Right renal cortex interstitium (tissue), 3 donors: ENCODE results near the gene PTDSS2. TPM values are rescaled to one million over a fixed set of nuclear protein-coding genes. Genes with fewer than 3 reads are reported as not detected.
"Not testable (repeated sequence)": the region's sequence is repeated elsewhere in the genome, so short reads cannot be mapped to it uniquely, and the experiment has no call there.

Source experiments
- DNase-seq, 3 donors: peaks; one replicate each; pipeline ENCODE4 v3.0.0-alpha.2; 2013; ENCODE audit warnings: low read depth in 3 of 3, low spot score in 2 of 3
- polyA plus RNA-seq, 3 donors: library from polyadenylated mRNA; unstranded; fragments of 120-200 nt; gene quantifications; one replicate each; pipeline ENCODE4 v1.2.1, GENCODE V29; 2013; ENCODE audit not compliant: insufficient read length in 3 of 3

PTDSS2 gene
- polyA plus RNA-seq = 10 to 100 TPM; 27.0 to 30.6 (median 27.1) TPM

DNA sequence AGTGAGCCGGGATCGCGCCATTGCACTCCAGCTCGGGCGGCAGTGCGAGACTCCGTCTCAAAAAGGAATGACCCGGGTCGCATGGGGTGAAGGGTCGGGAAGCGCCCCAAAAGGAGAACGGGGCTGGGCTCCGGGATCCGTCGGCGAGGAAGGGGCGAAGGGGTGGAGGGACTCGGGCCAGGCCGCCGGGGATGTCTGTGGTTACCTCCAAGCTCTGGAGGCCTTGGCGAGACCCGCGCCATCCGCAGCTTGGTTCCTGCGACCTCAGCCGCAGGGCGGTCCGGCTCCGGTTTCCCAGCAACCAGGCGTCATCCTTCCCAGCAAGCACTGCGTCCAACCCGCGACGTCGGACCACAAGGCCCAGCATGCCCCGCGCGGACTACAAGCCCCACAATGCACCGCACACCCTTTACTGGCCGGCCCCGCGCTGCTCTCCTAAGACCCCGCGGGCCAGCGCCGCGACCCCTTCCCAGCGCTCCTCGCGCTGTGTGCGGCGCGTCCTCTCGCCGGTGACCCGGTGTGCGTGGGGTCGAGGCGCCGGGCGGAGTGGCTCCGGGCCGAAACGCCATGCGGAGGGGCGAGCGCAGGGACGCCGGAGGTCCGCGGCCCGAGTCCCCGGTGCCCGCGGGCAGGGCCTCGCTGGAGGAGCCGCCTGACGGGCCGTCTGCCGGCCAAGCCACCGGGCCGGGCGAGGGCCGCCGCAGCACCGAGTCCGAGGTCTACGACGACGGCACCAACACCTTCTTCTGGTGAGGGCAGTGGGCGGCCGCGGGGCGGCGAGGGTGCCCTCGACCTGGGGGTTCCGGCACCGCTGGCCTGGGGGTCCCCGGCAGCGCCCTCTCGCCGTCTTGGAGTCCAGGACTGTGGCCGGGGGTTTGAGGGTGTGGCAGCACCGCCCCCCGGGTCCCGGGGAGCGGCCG, at the start of gene PTDSS2:
Gene PTDSS2 (plus strand): TSS at position 391 of the 920 bp plus-strand sequence. CDS start 177 bp downstream, at position 568.
- DNase-seq = peak; percentile 87 to 94 (median 93)

DNA sequence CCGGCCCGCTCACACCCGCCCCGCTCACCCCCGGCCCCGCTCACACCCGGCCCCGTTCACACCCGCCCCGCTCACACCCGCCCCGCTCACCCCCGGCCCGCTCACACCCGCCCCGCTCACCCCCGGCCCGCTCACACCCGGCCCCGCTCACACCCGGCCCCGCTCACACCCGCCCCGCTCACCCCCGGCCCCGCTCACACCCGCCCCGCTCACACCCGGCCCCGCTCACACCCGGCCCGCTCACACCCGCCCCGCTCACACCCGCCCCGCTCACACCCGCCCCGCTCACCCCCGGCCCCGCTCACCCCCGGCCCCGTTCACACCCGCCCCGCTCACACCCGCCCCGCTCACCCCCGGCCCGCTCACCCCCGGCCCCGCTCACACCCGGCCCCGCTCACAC, 48.9 kb upstream of the PTDSS2 start:
- DNase-seq = not testable (repeated sequence)

DNA sequence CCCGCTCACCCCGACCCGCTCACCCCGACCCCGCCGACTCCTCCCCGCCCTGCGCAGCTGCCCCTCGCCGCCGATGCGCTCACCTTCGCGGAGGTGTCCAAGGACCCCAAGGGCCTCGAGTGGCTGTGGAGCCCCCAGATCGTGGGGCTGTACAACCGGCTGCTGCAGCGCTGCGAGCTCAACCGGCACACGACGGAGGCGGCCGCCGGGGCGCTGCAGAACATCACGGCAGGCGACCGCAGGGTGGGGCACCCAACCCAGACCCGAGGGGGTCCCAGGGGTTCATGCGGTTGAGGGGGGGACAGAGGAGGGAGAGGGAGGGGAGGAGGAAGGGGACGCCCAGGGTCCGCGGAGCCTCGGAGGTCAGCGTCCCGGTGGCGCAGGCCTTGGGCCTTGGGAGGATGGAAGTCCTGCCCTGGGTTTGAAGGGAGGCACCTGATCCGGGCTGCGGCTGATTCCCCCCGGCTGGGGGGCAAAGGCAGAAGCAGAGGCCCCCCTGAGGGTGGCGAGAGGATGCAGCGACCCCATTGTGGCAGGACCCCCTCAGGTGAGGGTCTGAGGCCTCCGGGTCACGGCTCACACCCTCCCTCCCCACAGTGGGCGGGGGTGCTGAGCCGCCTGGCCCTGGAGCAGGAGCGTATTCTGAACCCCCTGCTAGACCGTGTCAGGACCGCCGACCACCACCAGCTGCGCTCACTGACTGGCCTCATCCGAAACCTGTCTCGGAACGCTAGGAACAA, 46.9 kb upstream of the PTDSS2 start:
- no peak for DNase-seq

DNA sequence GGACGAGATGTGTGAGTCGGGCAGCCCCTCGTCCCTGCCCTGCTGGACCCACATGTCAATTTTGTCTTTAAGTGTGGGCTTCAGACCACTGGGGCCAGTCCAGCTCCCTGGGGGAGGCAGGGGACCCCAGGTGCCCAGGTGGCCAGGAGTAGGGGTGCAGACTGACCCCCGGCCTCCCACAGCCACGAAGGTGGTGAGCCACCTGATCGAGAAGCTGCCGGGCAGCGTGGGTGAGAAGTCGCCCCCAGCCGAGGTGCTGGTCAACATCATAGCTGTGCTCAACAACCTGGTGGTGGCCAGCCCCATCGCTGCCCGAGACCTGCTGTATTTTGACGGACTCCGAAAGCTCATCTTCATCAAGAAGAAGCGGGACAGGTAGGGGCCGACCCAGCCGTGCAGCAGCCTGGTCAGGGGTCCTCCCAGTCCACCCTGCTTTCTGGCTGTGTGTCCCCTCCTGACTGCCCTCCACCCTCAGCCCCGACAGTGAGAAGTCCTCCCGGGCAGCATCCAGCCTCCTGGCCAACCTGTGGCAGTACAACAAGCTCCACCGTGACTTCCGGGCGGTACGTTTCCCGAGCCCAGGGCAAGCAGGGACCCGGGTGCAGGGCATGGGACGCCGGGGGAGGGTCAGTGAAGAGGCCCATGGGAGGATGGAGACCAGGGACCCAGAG, 46.2 kb upstream of the PTDSS2 start:
- DNase-seq = no peak

DNA sequence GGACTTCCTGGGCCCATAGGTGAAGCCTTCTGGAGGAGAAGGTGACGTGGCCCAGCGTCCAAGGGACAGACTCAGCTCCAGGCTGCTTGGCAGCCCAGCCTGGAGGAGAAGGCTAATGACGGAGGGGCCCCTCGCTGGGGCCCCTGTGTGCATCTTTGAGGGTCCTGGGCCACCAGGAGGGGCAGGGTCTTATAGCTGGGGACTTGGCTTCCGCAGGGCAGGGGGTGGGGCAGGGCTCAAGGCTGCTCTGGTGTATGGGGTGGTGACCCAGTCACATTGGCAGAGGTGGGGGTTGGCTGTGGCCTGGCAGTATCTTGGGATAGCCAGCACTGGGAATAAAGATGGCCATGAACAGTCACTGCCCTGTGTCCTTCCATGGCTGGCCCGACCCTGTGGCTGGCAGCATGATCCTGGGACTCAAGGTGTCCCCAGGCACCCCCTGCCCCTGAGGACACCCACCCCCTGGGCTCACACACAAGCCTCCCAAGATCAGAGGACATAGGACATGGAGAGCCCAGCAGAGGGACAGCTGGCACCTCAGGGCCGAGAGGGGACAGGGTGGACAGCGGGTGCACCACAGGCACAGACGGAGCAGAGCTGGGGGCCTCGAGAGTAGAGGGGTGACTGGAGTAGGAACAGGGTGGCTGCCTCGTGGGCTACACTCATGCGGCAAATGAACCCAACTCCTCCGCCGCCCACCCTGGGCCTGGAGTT, 45.4 kb upstream of the PTDSS2 start:
- no peak for DNase-seq

DNA sequence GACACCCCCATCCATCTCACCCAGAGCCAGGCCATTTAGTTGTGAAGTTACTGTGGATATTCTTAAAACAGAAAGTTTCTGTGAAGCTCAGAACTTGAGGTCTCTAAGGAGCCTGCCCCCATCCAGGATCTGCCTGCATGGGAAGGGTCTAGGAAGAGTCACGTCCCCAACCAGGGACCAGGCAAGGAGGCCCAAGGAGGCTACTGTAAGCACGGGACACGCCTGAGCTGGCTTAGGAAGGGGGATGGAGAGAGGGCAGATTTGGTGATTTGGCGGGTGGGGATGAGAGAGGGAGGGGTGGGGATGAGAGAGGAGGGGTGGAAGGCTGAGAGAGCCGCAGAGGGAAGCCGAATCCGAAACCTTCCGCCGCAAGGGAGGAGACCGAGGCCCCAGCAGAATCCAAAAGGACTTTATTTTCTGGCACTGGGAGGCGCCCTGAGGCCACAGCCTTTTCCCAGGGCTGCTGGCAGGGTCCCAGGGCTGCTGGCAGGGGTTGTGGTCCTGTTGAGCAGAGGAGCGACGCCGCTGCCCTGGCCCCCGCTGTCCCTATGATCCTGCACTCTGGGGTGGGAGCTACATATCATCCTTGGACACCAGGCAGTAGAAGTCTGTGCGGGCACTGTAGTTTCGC, 44.6 kb upstream of the PTDSS2 start:
- DNase-seq = no peak

DNA sequence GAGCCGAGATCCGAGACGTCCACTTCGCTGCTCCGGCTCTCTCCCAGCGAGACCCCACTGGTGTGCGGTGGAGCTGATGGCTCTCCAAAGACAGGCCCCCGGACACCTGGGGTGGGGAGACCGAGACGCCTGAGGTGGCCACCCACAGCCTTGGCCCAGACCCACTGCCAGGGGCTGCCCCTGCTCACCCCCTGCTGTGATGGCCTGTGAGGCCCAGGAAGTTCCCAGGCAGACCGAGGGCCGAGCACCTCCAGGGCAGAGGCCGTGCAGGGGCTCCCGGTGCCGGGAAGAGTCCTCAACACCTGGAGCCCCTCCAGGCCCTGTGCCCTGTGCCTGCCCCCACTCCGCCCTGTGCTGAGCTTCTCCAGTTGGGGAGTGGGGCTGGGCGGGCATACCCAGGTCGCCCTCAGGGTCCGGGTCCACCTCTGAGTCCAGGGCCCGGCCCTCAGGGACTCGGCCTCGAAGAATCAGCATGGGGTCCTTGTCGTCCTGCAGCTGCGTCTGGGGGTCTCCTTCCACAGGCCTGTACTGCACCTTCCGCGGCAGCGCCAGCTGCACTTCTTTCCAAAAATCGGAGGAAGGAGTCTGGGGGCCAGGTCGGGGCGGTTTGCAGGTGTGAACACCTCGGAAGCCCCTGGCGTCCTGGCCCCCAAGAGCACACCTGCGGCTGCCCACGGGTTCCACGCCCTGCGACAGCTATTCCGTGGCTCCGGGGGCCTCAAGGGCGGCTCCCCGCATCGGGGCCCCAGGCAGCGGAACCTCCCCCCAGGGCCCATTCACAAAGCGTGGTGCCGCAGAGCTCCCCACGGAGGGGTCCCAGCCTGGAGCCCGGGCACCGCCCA, 43.9 kb upstream of the PTDSS2 start:
- no peak for DNase-seq

DNA sequence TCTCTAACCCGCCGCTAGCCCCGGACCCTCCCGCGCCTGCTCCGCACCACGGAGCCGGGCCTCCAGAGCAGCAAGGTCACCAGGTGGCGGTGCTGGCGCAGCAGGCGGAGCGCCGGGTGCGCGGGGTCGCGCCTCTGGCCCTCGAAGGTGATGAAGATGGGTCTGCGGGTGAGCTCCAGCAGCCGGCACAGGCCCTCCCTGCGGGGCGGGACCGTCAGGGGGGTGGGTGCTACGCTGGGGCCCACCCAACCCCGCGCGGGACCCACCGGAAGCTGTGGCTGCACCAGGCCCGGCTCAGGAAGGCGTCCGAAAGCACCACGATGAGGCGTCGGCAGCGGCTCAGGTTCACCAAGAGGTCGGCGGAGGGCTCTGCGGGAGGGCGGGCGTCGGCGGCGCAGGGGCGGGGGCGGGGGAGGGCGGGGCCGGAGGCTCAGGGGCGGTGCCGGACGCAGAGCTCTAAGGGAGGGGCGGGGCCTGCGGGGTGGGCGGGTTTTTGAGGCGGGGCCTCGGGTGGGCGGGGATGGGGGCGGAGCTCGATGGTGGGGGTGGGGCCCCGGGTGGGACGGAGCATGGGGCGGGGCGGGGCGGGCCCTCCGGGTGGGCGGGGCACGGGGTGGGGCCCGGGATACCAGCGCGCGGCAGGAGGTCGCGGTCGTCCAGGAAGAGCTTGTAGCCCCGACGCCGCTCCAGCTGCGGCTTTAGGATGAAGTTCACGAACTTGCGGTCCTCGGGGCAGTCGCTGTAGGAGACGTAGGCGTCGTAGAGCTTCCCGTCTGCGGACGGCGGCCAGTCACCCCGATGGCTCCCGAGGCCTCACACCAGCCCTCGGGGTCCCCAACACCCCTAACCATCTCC, 43.1 kb upstream of the PTDSS2 start:
- no peak for DNase-seq

DNA sequence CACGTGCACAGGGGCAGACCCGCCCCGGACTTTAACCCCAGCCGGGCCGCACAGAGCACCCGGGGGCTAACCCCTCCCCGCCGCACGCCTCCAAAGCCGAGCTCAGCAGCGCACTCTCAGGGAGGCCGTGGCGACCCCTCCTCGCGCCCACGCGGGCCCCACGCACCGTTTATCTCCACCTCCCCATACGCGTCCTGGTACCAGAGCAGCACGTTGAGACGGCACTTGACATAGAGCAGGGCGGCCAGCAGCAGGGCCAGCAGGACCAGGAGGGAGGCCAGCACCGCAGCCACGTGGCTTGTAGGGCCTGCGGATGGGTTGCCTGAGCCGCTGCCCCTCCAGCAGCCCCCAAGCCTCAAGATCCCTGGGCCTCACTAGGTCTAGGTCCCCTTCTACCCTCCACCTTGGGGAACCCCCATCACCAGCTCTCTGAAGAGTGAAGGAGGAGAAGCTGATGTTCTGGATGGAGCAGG, 42.4 kb upstream of the PTDSS2 start:
- DNase-seq = no peak

DNA sequence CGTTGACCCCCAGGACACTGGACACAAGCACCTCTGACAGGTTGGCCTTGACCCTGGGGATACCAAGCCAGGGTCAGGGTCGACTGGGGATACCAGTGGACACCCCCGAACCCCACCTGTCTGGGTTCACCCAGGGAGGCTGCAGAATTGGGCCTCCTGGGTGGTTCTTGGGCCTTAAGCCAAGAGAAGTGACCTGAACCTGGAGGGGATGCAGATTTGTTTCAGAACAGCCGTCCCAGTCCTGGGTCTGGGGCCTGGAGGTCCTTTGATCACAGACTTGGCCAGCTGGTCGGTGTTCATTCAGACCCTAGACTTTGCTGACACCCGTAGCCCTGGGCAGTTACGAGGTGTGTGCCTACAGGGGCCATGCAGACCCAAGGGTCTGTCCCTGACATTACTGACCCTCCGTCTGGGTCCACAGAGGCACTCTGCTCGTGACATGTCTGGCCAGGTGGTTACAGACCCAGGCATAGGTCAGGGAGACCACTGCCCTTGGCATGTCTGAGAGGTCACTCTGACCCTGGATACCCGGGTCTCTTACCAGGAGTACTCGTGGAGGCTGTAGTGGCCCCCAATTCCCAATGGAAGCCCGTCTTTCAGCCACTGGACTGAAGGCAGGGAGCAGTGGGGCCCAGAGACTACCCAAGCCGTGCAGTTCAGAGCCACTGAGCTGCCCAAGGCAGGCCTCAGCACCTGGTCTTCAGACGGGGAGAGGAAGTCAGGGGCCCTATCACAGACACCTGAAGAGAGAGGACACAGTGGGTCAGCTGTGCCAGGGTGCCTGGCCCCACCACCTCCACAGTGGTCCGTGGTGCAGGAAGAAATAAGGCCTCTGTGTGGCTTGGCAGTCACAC, 41.7 kb upstream of the PTDSS2 start:
- no peak for DNase-seq

DNA sequence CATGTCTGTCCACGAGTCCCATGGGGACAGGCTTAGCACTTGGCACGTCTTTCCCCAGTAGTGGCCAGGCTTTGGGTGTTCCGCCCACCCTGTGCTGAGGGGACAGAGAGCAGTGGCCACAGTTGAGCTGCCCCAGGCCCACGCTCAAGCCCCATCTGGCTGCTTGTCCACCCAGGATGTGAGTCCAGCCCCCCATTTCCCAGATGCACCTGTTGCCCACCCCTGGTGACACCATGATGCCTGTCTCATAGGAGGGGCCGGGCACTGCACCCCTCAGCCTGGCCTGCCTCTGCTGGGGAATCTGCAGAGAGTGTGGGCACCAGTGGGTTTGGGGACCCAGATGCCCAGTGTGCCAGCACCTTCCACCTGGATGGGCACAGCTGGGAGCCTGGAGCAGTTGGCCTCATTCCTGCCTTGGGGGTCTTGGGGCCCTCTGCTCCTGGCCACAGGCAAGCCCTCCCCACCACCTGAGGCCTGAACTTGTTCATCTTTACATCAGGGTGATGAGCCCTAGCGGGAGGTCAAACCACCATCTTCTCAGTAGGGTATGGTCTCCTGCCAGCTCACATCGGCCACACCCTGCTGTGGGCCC, 41.0 kb upstream of the PTDSS2 start:
- DNase-seq = no peak

DNA sequence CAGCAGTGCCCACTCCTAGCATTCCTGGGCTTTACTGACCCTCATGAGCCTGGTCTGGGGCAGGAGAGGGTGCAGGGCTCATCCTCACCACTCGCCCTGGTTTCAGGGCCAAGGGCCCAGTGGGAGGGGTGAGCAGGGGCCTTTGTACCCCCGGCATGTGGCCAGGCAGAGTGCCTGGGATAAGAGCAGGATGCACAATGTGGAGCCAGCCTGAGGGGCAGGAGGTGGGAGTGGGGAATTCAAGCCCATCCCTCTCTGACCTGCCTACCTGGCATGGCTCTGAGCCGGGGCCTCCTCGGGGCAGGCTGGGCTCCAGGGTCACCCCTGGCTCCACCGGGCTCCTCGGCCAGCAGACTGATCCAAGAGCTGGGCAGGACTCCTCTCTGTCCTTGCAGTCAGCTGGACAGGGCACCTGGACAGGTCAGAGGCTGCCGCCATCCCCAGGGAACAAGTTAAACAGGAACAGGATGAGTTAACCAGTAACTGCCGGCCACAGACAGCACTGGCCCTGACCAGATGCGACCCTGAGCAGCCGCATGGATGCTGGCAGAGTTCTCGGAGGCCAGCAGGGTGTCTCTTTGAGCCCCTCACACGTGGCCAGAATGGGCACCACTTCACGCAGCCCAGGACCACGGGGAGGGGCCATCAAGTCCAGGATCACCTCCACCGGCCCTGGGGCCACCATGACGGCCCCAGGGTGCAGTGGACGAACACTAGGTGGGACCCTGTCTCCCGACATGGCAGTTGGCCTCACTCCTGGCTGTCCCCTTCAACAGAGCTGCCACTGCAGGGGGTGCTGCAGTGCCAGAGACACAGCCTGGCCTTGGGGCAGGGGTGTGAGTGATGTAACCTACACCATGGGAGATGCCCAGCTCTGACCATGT, 40.2 kb upstream of the PTDSS2 start:
- DNase-seq = no peak

DNA sequence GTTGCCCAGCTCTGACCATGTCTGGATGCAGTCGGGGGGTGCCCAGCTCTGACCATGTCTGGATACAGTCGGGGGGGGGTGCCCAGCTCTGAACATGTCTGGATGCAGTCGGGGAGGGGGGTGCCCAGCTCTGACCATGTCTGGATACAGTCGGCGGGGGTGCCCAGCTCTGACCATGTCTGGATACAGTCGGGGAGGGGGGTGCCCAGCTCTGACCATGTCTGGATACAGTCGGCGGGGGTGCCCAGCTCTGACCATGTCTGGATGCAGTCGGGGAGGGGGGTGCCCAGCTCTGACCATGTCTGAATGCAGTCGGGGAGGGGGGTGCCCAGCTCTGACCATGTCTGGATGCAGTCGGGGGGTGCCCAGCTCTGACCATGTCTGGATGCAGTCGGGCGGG, 39.4 kb upstream of the PTDSS2 start:
- DNase-seq = not testable (repeated sequence)

DNA sequence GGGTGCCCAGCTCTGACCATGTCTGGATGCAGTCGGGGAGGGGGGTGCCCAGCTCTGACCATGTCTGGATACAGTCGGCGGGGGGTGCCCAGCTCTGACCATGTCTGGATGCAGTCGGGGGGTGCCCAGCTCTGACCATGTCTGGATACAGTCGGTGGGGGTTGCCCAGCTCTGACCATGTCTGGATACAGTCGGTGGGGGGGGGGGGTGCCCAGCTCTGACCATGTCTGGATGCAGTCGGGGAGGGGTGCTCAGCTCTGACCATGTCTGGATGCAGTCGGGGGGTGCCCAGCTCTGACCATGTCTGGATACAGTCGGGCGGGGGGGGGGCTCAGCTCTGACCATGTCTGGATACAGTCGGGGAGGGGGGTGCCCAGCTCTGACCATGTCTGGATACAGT, 38.6 kb upstream of the PTDSS2 start:
- DNase-seq = not testable (repeated sequence)

DNA sequence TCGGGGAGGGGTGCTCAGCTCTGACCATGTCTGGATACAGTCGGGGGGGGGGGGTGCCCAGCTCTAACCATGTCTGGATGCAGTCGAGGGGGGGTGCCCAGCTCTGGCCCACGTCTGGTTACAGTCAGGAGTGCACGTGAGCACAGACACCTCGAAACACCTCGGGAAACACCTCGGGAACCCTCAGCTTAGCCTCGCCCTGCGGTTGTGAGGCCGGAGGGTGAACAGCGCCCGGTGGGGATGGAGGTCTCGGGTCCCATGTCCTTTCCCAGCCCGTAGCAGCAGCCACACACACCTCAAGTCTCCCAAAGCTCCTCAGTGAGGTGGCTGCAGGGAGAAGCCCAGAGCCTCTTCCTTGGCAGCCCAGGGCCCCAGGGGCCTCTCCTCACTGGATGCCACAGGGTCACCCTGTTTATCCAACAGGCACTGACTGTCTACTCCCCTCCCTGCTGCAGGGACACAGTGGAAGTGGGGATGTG, 37.4 kb upstream of the PTDSS2 start:
- DNase-seq = no peak
